GM18507 (cell line): Measurements from ENCODE around the gene FANCI.

Experiments used
- DNase-seq: peaks from one replicate; pipeline ENCODE4 v3.0.0; 2011; ENCODE audit warnings: low read depth; ENCODE audit not compliant: insufficient read length; ENCODE audit errors: extremely low spot score
- FAIRE-seq: peaks from 2 replicates; lab custom pipeline; 2011; peaks lifted over from hg19 to GRCh38; lab: Jason Lieb, UNC

The FANCI gene

GRCh38 chr15:89243691-89244573 lies at the start of gene FANCI:
Gene FANCI, plus strand, starts transcription at chr15:89243979. Its CDS starts 3,669 bp downstream, at chr15:89247648.
- FAIRE-seq, result peak; percentile 91
- DNase-seq, result peak; percentile 89

- no peak for DNase-seq
- FAIRE-seq, result no peak
Measured at GRCh38 chr15:89194608-89195007, 49.2 kb upstream of the FANCI start.

- DNase-seq (no peak), FAIRE-seq (no peak)
Measured at GRCh38 chr15:89195836-89196235, 47.9 kb upstream of the FANCI start.

GRCh38 chr15:89196241-89196640 lies 47.5 kb upstream of the FANCI start:
- no peak for DNase-seq
- FAIRE-seq, result no peak

GRCh38 chr15:89196994-89197393 lies 46.8 kb upstream of the FANCI start:
- FAIRE-seq, result no peak
- no peak for DNase-seq

GRCh38 chr15:89197503-89197971 lies 46.2 kb upstream of the FANCI start:
- FAIRE-seq, result no peak

GRCh38 chr15:89198196-89198595 lies 45.6 kb upstream of the FANCI start:
- DNase-seq, result no peak
- FAIRE-seq, result no peak

More at GRCh38 chr15:89197503-89197971, 46.2 kb upstream of the FANCI start:
- no peak for DNase-seq

GRCh38 chr15:89198934-89199333 lies 44.8 kb upstream of the FANCI start:
- FAIRE-seq, result no peak
- DNase-seq, result no peak

- FAIRE-seq (no peak), DNase-seq (no peak)
Measured at GRCh38 chr15:89199746-89200145, 44.0 kb upstream of the FANCI start.

GRCh38 chr15:89200182-89200581 lies 43.6 kb upstream of the FANCI start:
- no peak for FAIRE-seq
- DNase-seq, result no peak

GRCh38 chr15:89201465-89202005 lies 42.2 kb upstream of the FANCI start:
- DNase-seq (no peak), FAIRE-seq (no peak)

GRCh38 chr15:89203705-89204273 lies 40.0 kb upstream of the FANCI start:
- FAIRE-seq (no peak), DNase-seq (no peak)

GRCh38 chr15:89205991-89206585 lies 37.7 kb upstream of the FANCI start:
- DNase-seq (no peak), FAIRE-seq (no peak)

- DNase-seq (peak; percentile 59), FAIRE-seq (peak; percentile 81)
Measured at GRCh38 chr15:89206908-89207331, 36.9 kb upstream of the FANCI start.

GRCh38 chr15:89208256-89208655 lies 35.5 kb upstream of the FANCI start:
- FAIRE-seq, result no peak
- DNase-seq, result no peak

GRCh38 chr15:89209057-89209456 lies 34.7 kb upstream of the FANCI start:
- FAIRE-seq, result no peak

GRCh38 chr15:89211678-89212170 lies 32.1 kb upstream of the FANCI start:
- no peak for FAIRE-seq
- DNase-seq, result no peak

More at GRCh38 chr15:89209057-89209456, 34.7 kb upstream of the FANCI start:
- DNase-seq, result no peak

GRCh38 chr15:89215627-89216026 lies 28.2 kb upstream of the FANCI start:
- DNase-seq, result no peak
- FAIRE-seq, result no peak

GRCh38 chr15:89217031-89217430 lies 26.7 kb upstream of the FANCI start:
- DNase-seq (no peak), FAIRE-seq (no peak)
